HFF-Myc (cell line): Measurements from ENCODE around the gene PARD6B.

Source experiments
- DNase-seq: peaks from one replicate; pipeline ENCODE4 v3.0.0-alpha.2; 2011; ENCODE audit warnings: low read depth; ENCODE audit errors: extremely low read depth
- H3K4me3 ChIP-seq: replicated peaks from 2 replicates; pipeline ENCODE4 v1.5.1; 2011; ENCODE audit warnings: low read depth, mild to moderate bottlenecking, control low read depth, low read length
- TF ChIP-seq, protein P1 (sequence below): IDR thresholded peaks from 2 replicates; pipeline ENCODE4 v1.5.1; 2012; ENCODE audit warnings: mild to moderate bottlenecking, low read depth, low read length, control low read depth; ENCODE audit errors: missing control alignments

The PARD6B gene

DNA sequence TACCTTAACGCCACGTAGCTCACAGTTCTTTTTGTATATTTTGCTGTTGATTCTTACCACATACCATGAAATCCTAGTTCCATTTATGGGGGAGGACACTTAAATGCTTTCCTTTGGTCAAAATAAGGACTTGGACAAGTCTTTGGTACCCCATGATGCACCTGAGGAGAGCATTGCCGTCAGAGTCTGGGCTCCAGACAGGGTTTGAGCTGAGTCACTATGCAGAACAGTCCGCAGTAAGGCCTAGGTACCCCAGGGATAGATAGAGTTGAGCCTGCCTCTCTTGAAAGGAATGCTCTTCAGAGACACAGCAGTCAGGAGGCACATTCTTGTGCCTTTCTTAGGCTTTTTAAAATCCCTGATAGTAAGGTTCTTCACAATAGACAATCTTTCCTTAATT is 6.0 kb downstream of the PARD6B start:
- TF ChIP-seq, protein P1, sequence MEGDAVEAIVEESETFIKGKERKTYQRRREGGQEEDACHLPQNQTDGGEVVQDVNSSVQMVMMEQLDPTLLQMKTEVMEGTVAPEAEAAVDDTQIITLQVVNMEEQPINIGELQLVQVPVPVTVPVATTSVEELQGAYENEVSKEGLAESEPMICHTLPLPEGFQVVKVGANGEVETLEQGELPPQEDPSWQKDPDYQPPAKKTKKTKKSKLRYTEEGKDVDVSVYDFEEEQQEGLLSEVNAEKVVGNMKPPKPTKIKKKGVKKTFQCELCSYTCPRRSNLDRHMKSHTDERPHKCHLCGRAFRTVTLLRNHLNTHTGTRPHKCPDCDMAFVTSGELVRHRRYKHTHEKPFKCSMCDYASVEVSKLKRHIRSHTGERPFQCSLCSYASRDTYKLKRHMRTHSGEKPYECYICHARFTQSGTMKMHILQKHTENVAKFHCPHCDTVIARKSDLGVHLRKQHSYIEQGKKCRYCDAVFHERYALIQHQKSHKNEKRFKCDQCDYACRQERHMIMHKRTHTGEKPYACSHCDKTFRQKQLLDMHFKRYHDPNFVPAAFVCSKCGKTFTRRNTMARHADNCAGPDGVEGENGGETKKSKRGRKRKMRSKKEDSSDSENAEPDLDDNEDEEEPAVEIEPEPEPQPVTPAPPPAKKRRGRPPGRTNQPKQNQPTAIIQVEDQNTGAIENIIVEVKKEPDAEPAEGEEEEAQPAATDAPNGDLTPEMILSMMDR: no peak
- DNase-seq: no peak
- H3K4me3 ChIP-seq: no peak overlapping the region

DNA sequence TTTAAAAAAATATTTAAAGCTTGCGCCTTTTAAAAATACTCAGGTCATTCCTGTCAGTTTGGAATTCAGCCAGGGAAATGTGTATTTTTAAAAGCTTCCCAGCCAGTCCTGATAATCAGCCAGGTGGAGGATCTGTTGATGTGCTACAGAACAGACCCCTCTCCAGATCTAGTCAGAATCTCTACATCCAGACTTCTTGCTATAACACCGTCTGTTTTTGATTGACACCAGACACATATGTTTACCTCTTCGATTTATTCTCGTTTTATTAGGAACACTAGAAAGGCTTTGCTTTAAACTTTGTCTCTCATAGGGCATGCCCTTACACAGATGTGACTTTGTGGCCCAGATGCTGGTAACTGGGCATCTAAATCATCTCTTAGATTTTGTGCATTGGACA is 11.7 kb downstream of the PARD6B start:
- H3K4me3 ChIP-seq: no peak overlapping the region

GRCh38 chr20:50744143-50744792 is 12.9 kb downstream of the PARD6B start:
- no peak overlapping the region for H3K4me3 ChIP-seq
- TF ChIP-seq, protein P1: peak; percentile 24
- peak; percentile 81 for DNase-seq

More for the DNA sequence above, 11.7 kb downstream of the PARD6B start:
- TF ChIP-seq, protein P1: no peak
- DNase-seq: no peak

DNA sequence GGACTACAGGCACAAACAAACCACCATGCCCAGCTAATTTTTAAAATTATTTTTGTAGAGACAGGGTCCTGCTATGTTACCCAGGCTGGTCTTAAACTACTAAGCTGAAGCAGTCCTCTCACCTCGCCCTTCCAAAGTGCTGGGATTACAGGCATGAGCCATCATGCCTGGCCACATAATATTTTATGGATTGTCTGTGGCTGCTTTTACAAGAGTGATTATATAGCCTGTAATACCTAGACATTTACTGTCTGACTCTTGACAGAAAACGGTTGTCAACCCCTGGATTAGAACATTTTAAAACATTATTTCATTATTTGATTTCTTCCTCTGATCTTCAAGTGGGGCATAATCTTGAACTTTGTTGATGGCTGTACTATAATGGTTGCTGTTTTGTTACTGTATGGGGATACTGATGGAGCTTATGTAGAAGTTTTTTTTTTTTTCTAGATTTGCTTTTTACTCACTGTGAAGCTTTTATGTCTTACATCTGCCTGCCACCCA is 14.3 kb downstream of the PARD6B start:
- no peak for DNase-seq
- no peak overlapping the region for H3K4me3 ChIP-seq
- TF ChIP-seq, protein P1: no peak

- TF ChIP-seq, protein P1: no peak
- DNase-seq: no peak
Measured at GRCh38 chr20:50746138-50746940, 15.0 kb downstream of the PARD6B start.

DNA sequence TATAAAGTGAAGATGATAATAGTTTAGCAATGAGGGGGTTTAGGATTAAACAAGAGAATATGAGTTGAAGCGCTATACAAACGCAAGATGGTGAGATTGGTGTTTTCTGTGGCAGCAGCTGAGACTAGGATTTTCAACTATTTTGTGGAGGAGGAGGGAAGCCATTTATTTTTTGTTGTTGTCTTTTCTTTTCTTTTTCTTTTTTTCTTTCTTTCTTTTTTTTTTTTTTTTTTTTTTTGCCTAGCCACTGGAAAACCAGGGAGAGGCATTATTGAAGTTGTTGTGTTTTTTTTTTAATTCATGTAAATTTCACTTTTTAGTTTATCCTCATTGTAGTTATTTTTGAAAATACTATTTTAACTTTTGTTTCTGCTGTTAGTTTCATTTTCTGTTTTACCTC is 15.9 kb downstream of the PARD6B start:
- TF ChIP-seq, protein P1: no peak
- DNase-seq: no peak
- no peak overlapping the region for H3K4me3 ChIP-seq

More at GRCh38 chr20:50746138-50746940, 15.0 kb downstream of the PARD6B start:
- no peak overlapping the region for H3K4me3 ChIP-seq
